ENCODE data around the gene SORCS2. TPM values are rescaled to one million over a fixed set of nuclear protein-coding genes. Genes with fewer than 3 reads are reported as not detected.

Gene SORCS2
- polyA plus RNA-seq: 5.2 and 8.3 TPM in 2 replicates

GRCh38 chr4:7192252-7193029 is at the start of gene SORCS2:
SORCS2 (plus strand) TSS chr4:7192538.

GRCh38 chr4:7434766-7435150 is 242.4 kb downstream of the SORCS2 start, which contains the start of gene PSAPL1:
PSAPL1 (minus strand) TSS chr4:7434930; CDS start chr4:7434879, 51 bp downstream.

Other genes starting within 250 kb of the SORCS2 start
- gene TADA2B, start 149.2 kb upstream of the SORCS2 start, polyA plus RNA-seq: 3.0 and 3.9 TPM in 2 replicates
- gene GRPEL1, start 124.5 kb upstream of the SORCS2 start, polyA plus RNA-seq: 61.1 and 70.1 TPM in 2 replicates
- not detected in 2 replicates for gene PSAPL1, start 242.4 kb downstream of the SORCS2 start, polyA plus RNA-seq

Measured in Purkinje cell (primary cell).